ENCODE results near the gene CD84. TPM values are rescaled to one million over a fixed set of nuclear protein-coding genes. Genes with fewer than 3 reads are reported as not detected.
"Not testable (repeated sequence)": the region's sequence is repeated elsewhere in the genome, so short reads cannot be mapped to it uniquely, and the experiment has no call there.

CD84 gene, protein sequence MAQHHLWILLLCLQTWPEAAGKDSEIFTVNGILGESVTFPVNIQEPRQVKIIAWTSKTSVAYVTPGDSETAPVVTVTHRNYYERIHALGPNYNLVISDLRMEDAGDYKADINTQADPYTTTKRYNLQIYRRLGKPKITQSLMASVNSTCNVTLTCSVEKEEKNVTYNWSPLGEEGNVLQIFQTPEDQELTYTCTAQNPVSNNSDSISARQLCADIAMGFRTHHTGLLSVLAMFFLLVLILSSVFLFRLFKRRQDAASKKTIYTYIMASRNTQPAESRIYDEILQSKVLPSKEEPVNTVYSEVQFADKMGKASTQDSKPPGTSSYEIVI
- not detected in 2 replicates for total RNA-seq (2014; rRNA removed; shearing (Covaris generic))

DNA sequence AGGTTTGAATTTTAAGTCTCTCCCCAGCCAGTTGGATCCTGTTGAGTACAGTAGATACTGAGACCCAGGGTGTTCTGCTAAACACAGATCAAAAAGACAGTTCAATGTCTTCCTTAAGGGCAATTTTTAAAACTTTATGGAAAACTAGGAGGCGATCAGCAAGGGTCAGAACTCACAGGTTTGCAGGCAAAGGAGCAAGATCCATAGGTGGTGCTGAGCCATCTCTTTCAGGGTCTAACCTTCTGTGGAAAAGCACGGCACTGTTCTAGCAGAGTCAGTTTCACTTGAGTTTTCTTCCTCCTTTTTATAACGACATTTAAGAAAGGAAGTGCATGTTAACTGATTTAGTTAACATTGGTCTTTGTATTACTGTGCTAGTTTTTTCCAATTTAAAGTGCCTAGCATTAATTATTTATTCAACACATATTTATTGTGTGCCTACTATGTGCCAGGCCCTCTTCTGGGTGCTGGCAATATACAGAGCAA lies at the start of gene CD84:
CD84 (minus strand) TSS at position 281 of the 486 bp plus-strand sequence; CDS start at position 222, 59 bp downstream.
- no peak for DNase-seq (ENCODE audit: low read depth)

DNA sequence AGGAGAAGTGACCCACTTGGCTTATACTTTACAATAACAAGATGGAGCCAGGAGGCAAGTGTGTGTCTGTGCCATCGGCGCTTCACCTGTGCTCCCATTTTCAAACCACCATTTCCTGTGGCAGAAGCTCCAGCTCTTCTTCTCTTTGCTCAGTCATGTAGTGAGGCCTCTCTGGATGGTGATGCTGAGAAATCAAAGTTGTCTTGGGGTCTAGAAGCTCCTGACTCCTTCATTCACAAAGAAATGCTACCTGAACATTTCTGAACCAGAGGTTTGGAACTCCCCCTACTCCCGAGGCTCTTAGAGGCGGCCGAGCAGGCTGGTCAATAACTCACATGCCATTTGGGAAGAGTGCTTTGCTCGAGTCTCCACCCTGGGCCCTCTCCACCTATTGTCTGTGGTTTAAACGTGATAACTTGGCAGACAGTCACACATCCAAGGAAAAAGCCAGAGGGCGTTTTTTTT lies 49.5 kb upstream of the CD84 start:
- no peak for DNase-seq (ENCODE audit: low read depth)

GRCh38 chr1:160627677-160628289 lies 48.5 kb upstream of the CD84 start:
- DNase-seq (ENCODE audit: low read depth), result not testable (repeated sequence)

DNA sequence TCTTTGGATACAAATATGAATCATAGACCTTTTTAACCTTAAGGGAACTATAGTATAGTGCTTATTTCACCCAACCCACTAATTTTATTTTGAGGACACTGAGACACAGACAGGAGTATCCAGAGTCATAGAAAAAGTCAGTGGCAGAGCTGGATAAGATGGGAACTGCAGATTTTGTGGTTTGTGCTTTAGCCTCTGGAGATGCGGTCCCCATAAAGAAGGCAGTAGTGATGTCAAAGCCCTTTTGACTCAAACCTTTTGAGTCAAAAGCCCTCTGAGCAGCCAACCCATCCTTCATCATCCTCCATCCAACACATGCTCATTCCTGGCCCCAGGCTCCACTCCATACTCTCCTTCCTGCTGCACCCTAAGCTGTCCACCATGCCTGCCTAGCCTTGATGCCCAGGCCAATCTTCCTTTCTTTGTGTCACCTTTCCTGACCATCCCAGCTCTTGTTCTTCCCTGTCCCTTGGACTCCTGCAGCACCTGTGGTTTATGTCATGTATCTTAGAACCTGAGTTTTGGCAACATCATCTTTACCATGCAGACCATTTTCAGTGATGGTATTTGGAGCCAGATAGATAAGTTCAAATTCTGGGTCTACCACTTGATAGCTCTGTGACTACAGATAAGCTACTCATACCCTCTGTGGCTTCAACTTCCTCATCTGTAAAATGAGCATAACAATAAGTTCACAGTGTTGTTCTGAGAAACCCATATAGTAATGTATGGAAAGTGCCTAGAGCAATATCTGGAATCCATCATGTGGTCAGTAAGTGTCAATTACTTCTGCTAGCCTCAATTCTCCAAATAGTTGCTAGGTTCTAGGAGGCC lies 47.4 kb upstream of the CD84 start:
- no peak for DNase-seq (ENCODE audit: low read depth)

DNA sequence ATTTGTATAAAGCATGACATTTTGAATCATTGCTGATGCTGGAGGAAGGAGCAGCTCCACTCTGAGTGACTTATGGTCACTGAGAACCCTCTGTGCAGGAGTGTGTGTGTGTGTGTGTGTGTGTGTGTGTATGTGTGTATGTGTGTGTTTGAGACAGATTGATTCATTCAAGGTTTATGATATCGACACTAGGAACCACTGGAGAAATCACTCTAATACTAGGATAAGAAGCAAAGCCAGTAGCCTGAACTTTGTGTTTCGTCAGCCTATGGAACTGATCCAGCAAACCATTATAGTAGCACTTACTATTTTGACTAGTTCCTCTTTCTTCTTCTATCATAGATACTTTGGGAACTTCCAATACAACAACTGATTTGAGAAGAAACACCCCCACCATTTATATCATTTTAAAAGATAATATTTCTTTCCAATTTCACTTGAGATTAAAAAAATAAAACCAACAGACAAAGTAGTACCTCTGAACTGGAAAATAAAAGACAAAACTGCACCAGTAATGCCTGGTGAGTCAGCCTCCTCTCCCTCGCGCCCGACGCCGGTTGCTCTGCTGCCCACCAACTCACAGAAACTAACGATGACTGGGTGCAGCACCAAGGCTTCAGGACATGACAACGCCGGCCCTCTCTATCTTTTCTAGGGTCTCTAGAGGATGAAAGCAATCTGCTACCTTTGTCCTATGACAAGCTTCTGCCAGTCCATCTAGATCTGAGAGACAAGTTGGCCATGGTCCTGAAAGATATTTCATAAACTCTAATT lies 46.6 kb upstream of the CD84 start:
- DNase-seq (ENCODE audit: low read depth), result no peak

DNA sequence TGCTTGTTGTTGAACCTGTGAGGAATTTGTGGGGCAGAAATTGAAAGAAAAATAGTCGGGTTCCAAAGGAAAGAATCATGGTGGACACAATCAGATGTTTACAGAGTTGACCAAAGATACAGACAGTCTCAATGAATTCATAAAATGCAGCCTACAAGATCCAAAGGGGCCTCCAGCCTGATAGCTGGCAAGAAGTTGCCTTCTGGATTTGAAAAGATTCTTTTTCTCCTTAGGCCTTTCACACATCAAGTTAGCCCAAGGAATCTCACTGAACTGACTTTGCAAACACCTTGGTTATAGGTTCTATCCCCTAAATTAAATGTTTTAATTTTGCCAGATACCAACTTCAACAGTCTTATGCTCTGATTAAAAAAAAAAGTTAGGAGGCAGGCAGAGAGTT lies 46.0 kb upstream of the CD84 start:
- no peak for DNase-seq (ENCODE audit: low read depth)

GRCh38 chr1:160624464-160624863 lies 45.2 kb upstream of the CD84 start:
- DNase-seq (ENCODE audit: low read depth), result no peak

DNA sequence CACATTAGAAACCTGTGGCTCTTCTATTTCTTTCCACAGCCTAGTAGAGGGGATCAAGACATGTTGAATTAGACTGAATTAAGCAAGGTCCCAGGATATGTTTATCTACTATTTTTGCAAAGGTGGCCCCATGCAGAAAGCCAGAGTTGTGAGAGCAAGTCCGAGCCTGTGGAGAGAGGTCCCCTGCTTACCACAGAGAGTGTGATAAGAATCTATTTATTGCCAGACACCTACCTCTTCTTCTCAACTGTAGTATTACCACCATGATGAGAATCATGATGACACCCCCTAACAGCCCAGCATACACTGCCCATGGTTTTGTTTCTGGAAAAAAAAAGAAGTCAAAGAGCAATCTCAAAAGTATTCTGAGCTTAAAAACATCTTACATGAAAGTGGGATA lies 44.6 kb upstream of the CD84 start:
- no peak for DNase-seq (ENCODE audit: low read depth)

GRCh38 chr1:160623227-160623633 lies 43.9 kb upstream of the CD84 start:
- no peak for DNase-seq (ENCODE audit: low read depth)

- DNase-seq (ENCODE audit: low read depth), result no peak
These were observed 43.4 kb upstream of the CD84 start for GRCh38 chr1:160622501-160623226.

GRCh38 chr1:160621633-160622413 lies 42.5 kb upstream of the CD84 start:
- DNase-seq (ENCODE audit: low read depth), result no peak

DNA sequence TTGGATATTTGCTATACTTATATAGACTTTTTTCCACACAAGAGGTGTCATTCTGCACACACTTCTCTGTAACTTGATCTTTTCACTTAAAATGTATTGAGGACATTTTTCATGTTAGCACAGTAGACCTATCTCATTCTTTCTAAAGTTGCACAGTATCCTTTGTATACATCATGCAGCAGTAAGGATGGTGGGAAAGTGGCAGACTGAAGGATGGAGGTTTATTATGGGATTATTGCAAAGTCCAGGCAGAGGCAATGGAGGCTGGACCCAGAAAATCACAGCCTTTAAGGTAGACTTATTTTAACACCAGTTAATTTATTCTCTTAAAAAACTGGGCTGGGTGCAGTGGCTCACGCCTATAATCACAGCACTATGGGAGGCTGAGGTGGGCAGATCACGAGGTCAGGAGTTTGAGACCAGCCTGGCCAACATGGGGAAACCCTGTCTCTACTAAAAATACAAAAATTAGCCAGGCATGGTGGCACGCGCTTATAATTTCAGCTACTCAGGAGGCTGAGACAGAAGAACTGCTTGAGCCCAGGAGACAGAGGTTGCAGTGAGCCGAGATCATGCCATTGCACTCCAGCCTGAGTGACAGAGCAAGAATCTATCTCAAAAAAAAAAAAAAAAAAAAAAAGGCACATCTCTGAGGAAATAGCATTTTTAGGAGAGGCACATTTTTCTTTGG lies 41.8 kb upstream of the CD84 start:
- DNase-seq (ENCODE audit: low read depth), result no peak

GRCh38 chr1:160619742-160620277 lies 40.5 kb upstream of the CD84 start:
- no peak for DNase-seq (ENCODE audit: low read depth)

DNA sequence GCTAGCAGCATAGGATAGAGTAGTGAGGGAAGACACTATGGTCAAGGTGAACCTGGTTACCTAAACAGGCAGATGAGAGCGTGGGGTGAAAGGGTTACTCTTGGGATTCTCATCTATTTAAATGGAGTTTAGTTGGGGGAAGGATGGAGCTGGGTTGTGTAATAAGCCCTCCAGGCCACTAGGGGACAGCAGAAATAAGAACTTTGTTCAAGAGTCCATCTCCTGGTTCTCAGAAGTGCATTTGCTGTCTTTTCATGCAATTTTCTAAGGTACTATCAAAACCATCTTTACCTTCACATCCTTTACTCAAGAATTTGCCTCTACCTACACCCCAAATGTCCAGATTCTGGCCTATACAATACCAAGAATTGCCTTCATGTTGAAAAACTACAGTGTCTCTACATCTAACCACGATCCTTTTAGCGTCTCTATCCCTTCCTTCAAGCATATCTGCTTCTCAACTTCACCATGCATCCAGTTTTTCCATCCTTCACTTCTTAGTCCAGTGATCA lies 39.5 kb upstream of the CD84 start:
- DNase-seq (ENCODE audit: low read depth), result no peak

- no peak for DNase-seq (ENCODE audit: low read depth)
These were observed 39.0 kb upstream of the CD84 start for GRCh38 chr1:160618327-160618726.

DNA sequence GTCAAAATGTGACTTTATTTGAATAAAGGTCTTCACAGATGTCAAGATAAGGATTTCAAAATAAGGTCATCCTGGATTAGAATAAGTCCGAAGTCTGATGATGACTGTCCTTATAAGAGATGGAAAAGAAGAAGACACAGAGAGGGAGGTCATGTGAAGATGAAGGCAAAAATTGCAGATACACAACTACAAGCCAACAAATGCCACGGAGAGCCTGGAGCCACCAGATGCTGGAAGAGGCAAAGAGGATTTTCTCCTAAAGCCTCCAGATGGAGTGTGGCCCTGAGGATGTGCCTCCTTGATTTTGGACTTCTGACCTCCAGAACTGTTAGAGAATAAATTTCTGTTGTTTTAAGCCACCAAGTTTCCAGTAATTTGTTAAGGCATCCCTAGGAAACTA lies 36.4 kb upstream of the CD84 start:
- no peak for DNase-seq (ENCODE audit: low read depth)

GRCh38 chr1:160614410-160614809 lies 35.1 kb upstream of the CD84 start:
- no peak for DNase-seq (ENCODE audit: low read depth)

DNA sequence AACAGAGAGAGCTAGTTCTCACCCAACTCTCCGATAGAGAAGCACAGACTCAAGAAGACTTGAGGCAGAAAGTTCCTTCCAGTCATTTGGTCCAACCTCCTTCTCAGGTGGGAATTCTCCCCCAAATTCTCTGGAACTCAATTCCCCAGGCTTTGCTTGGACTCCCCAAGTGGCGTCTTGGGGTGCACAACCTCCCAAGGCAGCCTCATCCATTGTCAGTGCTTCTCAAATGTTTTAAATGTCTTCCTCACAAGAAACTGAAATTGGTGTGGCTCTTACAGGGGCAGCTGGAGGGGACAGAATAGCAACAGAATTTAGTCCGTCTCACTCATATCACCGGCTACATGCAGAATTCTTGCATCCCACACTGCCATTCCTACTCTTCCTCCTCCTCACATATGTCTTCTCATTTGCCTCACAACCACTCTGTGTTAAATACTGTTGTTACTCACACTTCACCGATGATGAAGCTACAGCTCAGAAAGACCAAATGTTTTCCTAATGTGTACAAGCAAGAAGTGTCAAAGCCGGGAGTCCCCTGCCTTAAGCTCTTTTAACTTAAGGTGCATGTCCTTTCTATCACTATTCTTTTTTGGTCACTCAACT lies 33.4 kb upstream of the CD84 start:
- no peak for DNase-seq (ENCODE audit: low read depth)

Data from M059J (cell line).